GM04503 (cell line): ENCODE results near the gene RGS7.

Experiments
- DNase-seq: peaks from one replicate; pipeline ENCODE4 v3.0.0-alpha.2; 2012; ENCODE audit warnings: low read depth

The RGS7 gene

GRCh38 chr1:240831191-240831631, 525.8 kb downstream of the RGS7 start:
- DNase-seq = peak; percentile 97

- DNase-seq = no peak
These were observed 527.5 kb downstream of the RGS7 start for GRCh38 chr1:240829487-240829886.

- DNase-seq = peak; percentile 31
These were observed 529.2 kb downstream of the RGS7 start for GRCh38 chr1:240827786-240828185.

- no peak for DNase-seq
These were observed 532.8 kb downstream of the RGS7 start for GRCh38 chr1:240824238-240824637.

- DNase-seq = no peak
These were observed 533.6 kb downstream of the RGS7 start for GRCh38 chr1:240823357-240823756.

- no peak for DNase-seq
These were observed 535.1 kb downstream of the RGS7 start for GRCh38 chr1:240821925-240822324.

GRCh38 chr1:240820816-240821215, 536.2 kb downstream of the RGS7 start:
- DNase-seq = no peak

- DNase-seq = no peak
These were observed 540.5 kb downstream of the RGS7 start for GRCh38 chr1:240816472-240816871.

- no peak for DNase-seq
These were observed 543.3 kb downstream of the RGS7 start for GRCh38 chr1:240813720-240814119.

GRCh38 chr1:240811256-240811655, 545.7 kb downstream of the RGS7 start:
- DNase-seq = no peak

GRCh38 chr1:240808381-240808780, 548.6 kb downstream of the RGS7 start:
- DNase-seq = no peak

GRCh38 chr1:240806200-240806745, 550.7 kb downstream of the RGS7 start:
- DNase-seq = no peak

- DNase-seq = no peak
These were observed 552.5 kb downstream of the RGS7 start for GRCh38 chr1:240804475-240804874.

GRCh38 chr1:240803151-240803550, 553.9 kb downstream of the RGS7 start:
- DNase-seq = no peak

GRCh38 chr1:240802271-240802670, 554.7 kb downstream of the RGS7 start:
- DNase-seq = no peak

- no peak for DNase-seq
These were observed 555.6 kb downstream of the RGS7 start for GRCh38 chr1:240801442-240801841.

- DNase-seq = no peak
These were observed 556.7 kb downstream of the RGS7 start for GRCh38 chr1:240800291-240800690.

- DNase-seq = no peak
These were observed 560.0 kb downstream of the RGS7 start for GRCh38 chr1:240797050-240797449.

- DNase-seq = no peak
These were observed 562.8 kb downstream of the RGS7 start for GRCh38 chr1:240794046-240794843.

- no peak for DNase-seq
These were observed 564.0 kb downstream of the RGS7 start for GRCh38 chr1:240792915-240793529.

- no peak for DNase-seq
These were observed 566.1 kb downstream of the RGS7 start for GRCh38 chr1:240790856-240791255.

- DNase-seq = no peak
These were observed 570.1 kb downstream of the RGS7 start for GRCh38 chr1:240786880-240787279.

- no peak for DNase-seq
These were observed 572.2 kb downstream of the RGS7 start for GRCh38 chr1:240784776-240785175.
